Keratinocyte (primary cell): ENCODE results near the gene STIMATE. TPM values are rescaled to one million over a fixed set of nuclear protein-coding genes. Genes with fewer than 3 reads are reported as not detected.

Experiments used
- DNase-seq: peaks from one replicate; pipeline ENCODE4 v3.0.0-alpha.2; 2011; ENCODE audit warnings: low read depth, missing footprints, low spot score
- FAIRE-seq: peaks from 2 replicates; lab custom pipeline; 2011; peaks lifted over from hg19 to GRCh38; lab: Jason Lieb, UNC
- H2AFZ ChIP-seq: 2 replicates; pipeline ENCODE4 v1.6.0; 2012; ENCODE audit warnings: low read length, control low read depth, inconsistent platforms; ENCODE audit not compliant: control insufficient read depth
- H3K27ac ChIP-seq: 2 replicates; pipeline ENCODE4 v1.5.1; 2011; ENCODE audit warnings: low read length; ENCODE audit not compliant: control insufficient read depth, insufficient read depth
- H3K27me3 ChIP-seq: 3 replicates; pipeline ENCODE4 v1.6.0; 2011; ENCODE audit warnings: low read length; ENCODE audit not compliant: control insufficient read depth, insufficient read depth; ENCODE audit errors: extremely low read depth
- H3K36me3 ChIP-seq, 2 experiments: 2 replicates in 1 of 2; 3 replicates in 1 of 2; pipeline ENCODE4 v1.5.1; 2011; ENCODE audit warnings: low read length in 2 of 2, mild to moderate bottlenecking in 1 of 2; ENCODE audit not compliant: control insufficient read depth in 2 of 2, insufficient read depth in 2 of 2; ENCODE audit errors: extremely low read depth in 1 of 2
- H3K4me1 ChIP-seq: 3 replicates; pipeline ENCODE4 v1.5.1; 2011; ENCODE audit warnings: low read length; ENCODE audit not compliant: control insufficient read depth, insufficient read depth; ENCODE audit errors: extremely low read depth
- H3K4me2 ChIP-seq: 3 replicates; pipeline ENCODE4 v1.6.0; 2011; ENCODE audit warnings: low read depth, low read length; ENCODE audit not compliant: control insufficient read depth, insufficient read depth; ENCODE audit errors: extremely low read depth
- H3K4me3 ChIP-seq, 3 experiments: fragments of 200-600 bp in 1 of 3; sonication (generic) in 1 of 3; 2 replicates in 2 of 3; 3 replicates in 1 of 3; pipeline ENCODE4 v1.5.1; 2011 to 2016; ENCODE audit warnings: low read length in 3 of 3, mild to moderate bottlenecking in 3 of 3, control low read depth in 2 of 3, inconsistent platforms in 1 of 3, low read depth in 1 of 3, mixed read lengths in 1 of 3, mixed run types in 1 of 3, moderate library complexity in 1 of 3; ENCODE audit not compliant: control insufficient read depth in 2 of 3, insufficient read depth in 2 of 3; ENCODE audit errors: extremely low read depth in 1 of 3
- H3K79me2 ChIP-seq: 2 replicates; pipeline ENCODE4 v1.6.0; 2012; ENCODE audit warnings: low read length; ENCODE audit not compliant: control insufficient read depth, insufficient read depth
- H3K9ac ChIP-seq: 3 replicates; pipeline ENCODE4 v1.6.0; 2011; ENCODE audit warnings: low read length; ENCODE audit not compliant: control insufficient read depth, insufficient read depth; ENCODE audit errors: extremely low read depth
- H3K9me1 ChIP-seq: 3 replicates; pipeline ENCODE4 v1.6.0; 2011; ENCODE audit warnings: low read length; ENCODE audit not compliant: control insufficient read depth, insufficient read depth; ENCODE audit errors: extremely low read depth
- H3K9me3 ChIP-seq: 2 replicates; pipeline ENCODE4 v1.5.1; 2012; ENCODE audit warnings: low read depth, low read length; ENCODE audit not compliant: control insufficient read depth
- H4K20me1 ChIP-seq: 3 replicates; pipeline ENCODE4 v1.6.0; 2011; ENCODE audit warnings: low read length; ENCODE audit not compliant: control insufficient read depth, insufficient read depth; ENCODE audit errors: extremely low read depth
- EZH2 ChIP-seq: IDR thresholded peaks from one replicate; pipeline ENCODE4 v1.6.1; 2012; ENCODE audit warnings: inconsistent platforms, mild to moderate bottlenecking, low read length, moderate library complexity
- dilution Hi-C: fragments of 300-500 bp; cut with MboI; formaldehyde crosslinking; loops from one replicate; pipeline ENCODE4 v1.7.0; 2020; ENCODE audit warnings: low sequenced_read_pairs; ENCODE audit not compliant: extremely low pct_ligation_motif_present
- polyA plus RNA-seq, 5 experiments: library from polyadenylated mRNA; depleted of rRNA in 3 of 5; stranded (reverse) in 3 of 5; stranded (forward) in 1 of 5; unstranded in 1 of 5; fragments of >200 nt; gene quantifications; 1 replicate in 1 of 5; 2 replicates in 3 of 5; 3 replicates in 1 of 5; pipeline versions ENCODE4 v1.2.1 to v1.2.3, GENCODE V29; 2011 to 2012; ENCODE audit warnings: missing spikeins in 2 of 5, low read depth in 1 of 5, low replicate concordance in 1 of 5
- TF ChIP-seq, protein P1 (sequence below), 3 experiments: IDR thresholded peaks in 1 of 3; conservative IDR thresholded peaks in 1 of 3; optimal IDR thresholded peaks in 1 of 3; 2 replicates in 2 of 3; 3 replicates in 1 of 3; pipeline versions ENCODE3 to v1.5.1; 2011; ENCODE audit warnings: low read length in 3 of 3, mild to moderate bottlenecking in 3 of 3, moderate library complexity in 2 of 3, control low read depth in 1 of 3, inconsistent platforms in 1 of 3; ENCODE audit not compliant: insufficient read depth in 2 of 3; ENCODE audit errors: extremely low read depth in 1 of 3

Gene STIMATE
- polyA plus RNA-seq, 1 donor (not counting 4 experiments of a cell fraction or from before 2014, with no cell fraction given), result 8.2 TPM

DNA sequence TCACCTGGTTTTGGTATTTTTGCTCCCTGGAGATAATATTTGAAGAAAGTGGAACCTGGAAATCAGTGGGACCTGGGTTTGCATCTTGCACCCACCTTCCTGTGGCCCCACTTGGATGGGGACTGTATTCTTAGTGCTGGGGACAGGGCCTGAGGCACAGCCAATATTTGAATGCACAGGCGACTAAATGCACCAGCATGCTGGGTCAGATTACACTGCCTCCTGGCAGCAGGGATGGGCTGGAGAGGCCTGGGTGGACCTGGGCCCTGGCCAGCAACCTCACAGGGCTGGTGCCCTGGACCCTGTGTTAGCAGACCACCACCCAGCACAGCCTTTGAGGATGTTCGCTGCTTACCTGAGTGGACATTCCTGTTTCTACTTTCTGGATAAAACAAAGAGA, 77.4 kb downstream of the STIMATE start:
- H3K9me1 ChIP-seq, result no peaks in the 10 kb centered on the region
- no peaks in the 10 kb centered on the region for H3K4me1 ChIP-seq
- no peaks in the 10 kb centered on the region for H3K27me3 ChIP-seq
- TF ChIP-seq, protein P1, sequence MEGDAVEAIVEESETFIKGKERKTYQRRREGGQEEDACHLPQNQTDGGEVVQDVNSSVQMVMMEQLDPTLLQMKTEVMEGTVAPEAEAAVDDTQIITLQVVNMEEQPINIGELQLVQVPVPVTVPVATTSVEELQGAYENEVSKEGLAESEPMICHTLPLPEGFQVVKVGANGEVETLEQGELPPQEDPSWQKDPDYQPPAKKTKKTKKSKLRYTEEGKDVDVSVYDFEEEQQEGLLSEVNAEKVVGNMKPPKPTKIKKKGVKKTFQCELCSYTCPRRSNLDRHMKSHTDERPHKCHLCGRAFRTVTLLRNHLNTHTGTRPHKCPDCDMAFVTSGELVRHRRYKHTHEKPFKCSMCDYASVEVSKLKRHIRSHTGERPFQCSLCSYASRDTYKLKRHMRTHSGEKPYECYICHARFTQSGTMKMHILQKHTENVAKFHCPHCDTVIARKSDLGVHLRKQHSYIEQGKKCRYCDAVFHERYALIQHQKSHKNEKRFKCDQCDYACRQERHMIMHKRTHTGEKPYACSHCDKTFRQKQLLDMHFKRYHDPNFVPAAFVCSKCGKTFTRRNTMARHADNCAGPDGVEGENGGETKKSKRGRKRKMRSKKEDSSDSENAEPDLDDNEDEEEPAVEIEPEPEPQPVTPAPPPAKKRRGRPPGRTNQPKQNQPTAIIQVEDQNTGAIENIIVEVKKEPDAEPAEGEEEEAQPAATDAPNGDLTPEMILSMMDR (optimal IDR thresholded peaks at IDR 0.05 in 1 of 3, IDR thresholded peaks at IDR 0.05 in 1 of 3, conservative IDR thresholded peaks at IDR 0.05 in 1 of 3; ENCODE audit: extremely low read depth in 1 of 3, insufficient read depth in 2 of 3, low read length in 3 of 3), result no peak
- TF ChIP-seq EZH2, result no peak
- H2AFZ ChIP-seq, result no peak overlapping the region
- no peaks in the 10 kb centered on the region for H4K20me1 ChIP-seq
- no peaks in the 10 kb centered on the region for H3K36me3 ChIP-seq
- no peaks in the 10 kb centered on the region for H3K79me2 ChIP-seq
- no peak overlapping the region for H3K4me3 ChIP-seq
- no peaks in the 10 kb centered on the region for H3K9me3 ChIP-seq
- dilution Hi-C loops, result no loop called here
- no peak for DNase-seq
- no peak overlapping the region for H3K4me2 ChIP-seq
- H3K27ac ChIP-seq, result no peak overlapping the region
- H3K9ac ChIP-seq, result no peak overlapping the region
- no peak for FAIRE-seq

DNA sequence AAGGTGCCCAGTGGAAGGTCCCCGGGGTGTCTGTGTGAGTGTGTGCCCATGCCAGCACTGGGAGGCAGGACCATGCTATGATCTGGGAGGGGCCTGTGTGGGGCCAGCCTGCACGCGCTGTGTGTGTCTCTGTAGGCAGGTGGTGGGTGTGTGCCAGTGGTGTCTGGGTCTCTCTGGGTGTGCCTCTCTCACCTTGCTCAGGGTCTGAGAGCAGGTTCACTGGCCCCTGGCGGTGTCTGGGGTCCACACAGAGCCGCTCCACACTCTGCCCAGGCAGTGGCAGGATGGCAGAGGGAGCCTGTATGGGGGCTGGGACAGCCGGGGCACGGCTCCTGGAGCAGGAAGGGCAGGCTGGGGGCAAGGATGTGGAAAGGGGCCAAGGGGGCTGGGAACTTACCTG, 79.5 kb downstream of the STIMATE start:
- Histone ChIP-seq H3K27me3 (no peaks in the 10 kb centered on the region), H3K9me1 (no peaks in the 10 kb centered on the region), H3K9ac (no peak overlapping the region), H3K36me3 (no peaks in the 10 kb centered on the region), H4K20me1 (no peaks in the 10 kb centered on the region), H2AFZ (no peak overlapping the region), H3K9me3 (no peaks in the 10 kb centered on the region), H3K4me2 (no peak overlapping the region), H3K27ac (no peak overlapping the region), H3K4me1 (no peaks in the 10 kb centered on the region), H3K4me3 (no peak overlapping the region), H3K79me2 (no peaks in the 10 kb centered on the region)
- TF ChIP-seq, protein P1 (optimal IDR thresholded peaks at IDR 0.05 in 1 of 3, IDR thresholded peaks at IDR 0.05 in 1 of 3, conservative IDR thresholded peaks at IDR 0.05 in 1 of 3; ENCODE audit: extremely low read depth in 1 of 3, insufficient read depth in 2 of 3, low read length in 3 of 3), result no peak
- TF ChIP-seq EZH2, result no peak
- dilution Hi-C loops, result no loop called here
- FAIRE-seq (no peak), DNase-seq (no peak)
